Measurements from ENCODE around the gene TUBB6. TPM values are rescaled to one million over a fixed set of nuclear protein-coding genes. Genes with fewer than 3 reads are reported as not detected.

The TUBB6 gene
- total and polyA plus RNA-seq, 2 of the 13 experiments (the other 11 are each of a cell fraction or from before 2014, with no cell fraction given) = 9.9 to 28.6 TPM

DNA sequence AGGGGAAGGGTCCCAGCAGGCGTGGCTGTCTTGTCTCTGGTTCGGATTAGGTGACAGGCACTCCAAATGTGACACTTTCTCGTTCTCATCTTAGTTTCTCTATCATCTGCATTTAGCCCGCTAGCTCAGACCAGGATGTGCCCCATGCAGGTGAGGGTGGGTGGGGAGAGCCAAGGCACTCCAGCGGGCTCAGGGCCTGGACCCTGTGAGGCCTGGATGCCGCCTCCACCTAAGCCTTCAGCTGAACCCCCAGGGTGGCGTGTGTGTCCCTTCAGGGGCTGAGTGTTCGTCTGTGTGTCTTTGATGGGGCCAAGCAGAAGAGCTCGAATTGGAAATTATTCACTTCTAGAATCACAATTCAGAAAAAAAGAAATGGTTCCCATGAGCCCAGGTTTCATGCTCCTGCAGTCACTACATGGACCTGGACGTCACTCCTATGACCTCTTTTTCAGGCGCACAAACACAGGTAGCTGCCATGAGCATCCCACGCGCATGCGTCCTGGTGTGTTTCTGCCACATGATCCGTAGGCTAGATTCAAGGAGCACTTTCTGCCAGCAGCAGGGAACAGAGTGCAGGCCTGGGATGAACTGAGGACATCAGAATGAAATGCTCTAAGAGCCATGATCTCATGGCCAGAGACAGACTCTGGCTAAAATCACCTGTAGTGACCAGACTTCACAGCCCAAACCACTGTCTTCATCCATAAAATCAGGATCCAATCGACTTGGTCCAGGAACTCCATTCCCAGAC, 28.1 kb upstream of the TUBB6 start:
- intact Hi-C loops (cut with micrococcal nuclease; ENCODE audit: unreplicated experiment) = loop anchor here (5.0 kb wide), 1 partner anchor 377 kb away; the partner anchor contains the start of gene SPIRE1
- H4K20me1 ChIP-seq (ENCODE audit: insufficient read depth, low read length) = no peaks in the 10 kb centered on the region

More for the DNA sequence above, 28.1 kb upstream of the TUBB6 start:
- BruUV-seq (replicated peaks) = no TSS peak
- in situ Hi-C loops (cut with HindIII; ENCODE audit: extremely low pct_ligation_motif_present, low pct_unique_long_range_greater_than_20kb) = no loop called here
- 0 out of 2 replicates have a peak overlapping the region, but pooled peaks have one; percentile 50 for H3K9ac ChIP-seq (ENCODE audit: insufficient read depth, low read depth, low read length)
- no peak overlapping the region; a peak in 1 of 6 replicates for H3K4me3 ChIP-seq (replicated peaks in 1 of 3; ENCODE audit: insufficient read depth in 1 of 3, low read depth in 2 of 3, low read length in 3 of 3)
- no peak overlapping the region for H3K27ac ChIP-seq (ENCODE audit: extremely low read length, insufficient read depth, low read length)
- ChIA-PET POLR2A (interaction anchor here (1.4 to 2.2 kb wide), 2 partner anchors 8 to 38 kb away, joined by 3 to 12 read pairs; no protein-coding TSS in a partner anchor), CTCF (ENCODE audit: low intra/inter-chr PET ratio, low total read pairs) (no interaction called here)
- H3K4me2 ChIP-seq (ENCODE audit: low read depth, low read length) = peak overlapping the region; percentile 82; the same call in 1 of the 2 replicates
- H3K9me3 ChIP-seq (ENCODE audit: low read length) = no peaks in the 10 kb centered on the region
- FAIRE-seq (no peak), ATAC-seq (no peak), DNase-seq (ENCODE audit: low spot score) (no peak)
- TF ChIP-seq, protein P1, sequence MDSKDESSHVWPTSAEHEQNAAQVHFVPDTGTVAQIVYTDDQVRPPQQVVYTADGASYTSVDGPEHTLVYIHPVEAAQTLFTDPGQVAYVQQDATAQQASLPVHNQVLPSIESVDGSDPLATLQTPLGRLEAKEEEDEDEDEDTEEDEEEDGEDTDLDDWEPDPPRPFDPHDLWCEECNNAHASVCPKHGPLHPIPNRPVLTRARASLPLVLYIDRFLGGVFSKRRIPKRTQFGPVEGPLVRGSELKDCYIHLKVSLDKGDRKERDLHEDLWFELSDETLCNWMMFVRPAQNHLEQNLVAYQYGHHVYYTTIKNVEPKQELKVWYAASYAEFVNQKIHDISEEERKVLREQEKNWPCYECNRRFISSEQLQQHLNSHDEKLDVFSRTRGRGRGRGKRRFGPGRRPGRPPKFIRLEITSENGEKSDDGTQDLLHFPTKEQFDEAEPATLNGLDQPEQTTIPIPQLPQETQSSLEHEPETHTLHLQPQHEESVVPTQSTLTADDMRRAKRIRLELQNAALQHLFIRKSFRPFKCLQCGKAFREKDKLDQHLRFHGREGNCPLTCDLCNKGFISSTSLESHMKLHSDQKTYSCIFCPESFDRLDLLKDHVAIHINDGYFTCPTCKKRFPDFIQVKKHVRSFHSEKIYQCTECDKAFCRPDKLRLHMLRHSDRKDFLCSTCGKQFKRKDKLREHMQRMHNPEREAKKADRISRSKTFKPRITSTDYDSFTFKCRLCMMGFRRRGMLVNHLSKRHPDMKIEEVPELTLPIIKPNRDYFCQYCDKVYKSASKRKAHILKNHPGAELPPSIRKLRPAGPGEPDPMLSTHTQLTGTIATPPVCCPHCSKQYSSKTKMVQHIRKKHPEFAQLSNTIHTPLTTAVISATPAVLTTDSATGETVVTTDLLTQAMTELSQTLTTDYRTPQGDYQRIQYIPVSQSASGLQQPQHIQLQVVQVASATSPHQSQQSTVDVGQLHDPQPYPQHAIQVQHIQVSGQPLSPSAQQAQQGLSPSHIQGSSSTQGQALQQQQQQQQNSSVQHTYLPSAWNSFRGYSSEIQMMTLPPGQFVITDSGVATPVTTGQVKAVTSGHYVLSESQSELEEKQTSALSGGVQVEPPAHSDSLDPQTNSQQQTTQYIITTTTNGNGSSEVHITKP (CRISPR knock-in tag; IDR thresholded peaks at IDR 0.05; ENCODE audit: low read depth) = no peak
- TF ChIP-seq ZFP36 (IDR thresholded peaks at IDR 0.05; ENCODE audit: borderline replicate concordance, low read depth, low read length, partially characterized antibody) (no peak), ZNF761 (CRISPR knock-in tag; conservative IDR thresholded peaks at IDR 0.05) (no peak)
- 77% methylated on average over 12 of the region's 16 CpGs for WGBS (ENCODE audit: low lambda C conversion rate)
- no peak overlapping the region for H2AFZ ChIP-seq (ENCODE audit: low read length)
- peaks cover 0 to 6% of the 10 kb centered on the region in 2 experiments; a peak in 1 of 5 replicates for H3K27me3 ChIP-seq (ENCODE audit: control insufficient read depth in 1 of 2, insufficient read depth in 2 of 2, low read length in 2 of 2)
- H3K79me2 ChIP-seq (ENCODE audit: insufficient read depth, low read length) = no peaks in the 10 kb centered on the region
- H3K36me3 ChIP-seq (replicated peaks in 1 of 2; ENCODE audit: control insufficient read depth in 1 of 2, insufficient read depth in 2 of 2, low read length in 2 of 2) = no peaks in the 10 kb centered on the region
- peaks cover 31% of the 10 kb centered on the region for H3K4me1 ChIP-seq (ENCODE audit: insufficient read depth, low read length)

Measured in HepG2 (cell line).